ENCODE measurements around the gene C1S. TPM values are rescaled to one million over a fixed set of nuclear protein-coding genes. Genes with fewer than 3 reads are reported as not detected.
A peak's percentile ranks its signal among the peaks of the same experiment; 100 is the strongest.

Gene C1S
- total and polyA plus RNA-seq, 8 donors: 111 to 326 (median 124) TPM

DNA sequence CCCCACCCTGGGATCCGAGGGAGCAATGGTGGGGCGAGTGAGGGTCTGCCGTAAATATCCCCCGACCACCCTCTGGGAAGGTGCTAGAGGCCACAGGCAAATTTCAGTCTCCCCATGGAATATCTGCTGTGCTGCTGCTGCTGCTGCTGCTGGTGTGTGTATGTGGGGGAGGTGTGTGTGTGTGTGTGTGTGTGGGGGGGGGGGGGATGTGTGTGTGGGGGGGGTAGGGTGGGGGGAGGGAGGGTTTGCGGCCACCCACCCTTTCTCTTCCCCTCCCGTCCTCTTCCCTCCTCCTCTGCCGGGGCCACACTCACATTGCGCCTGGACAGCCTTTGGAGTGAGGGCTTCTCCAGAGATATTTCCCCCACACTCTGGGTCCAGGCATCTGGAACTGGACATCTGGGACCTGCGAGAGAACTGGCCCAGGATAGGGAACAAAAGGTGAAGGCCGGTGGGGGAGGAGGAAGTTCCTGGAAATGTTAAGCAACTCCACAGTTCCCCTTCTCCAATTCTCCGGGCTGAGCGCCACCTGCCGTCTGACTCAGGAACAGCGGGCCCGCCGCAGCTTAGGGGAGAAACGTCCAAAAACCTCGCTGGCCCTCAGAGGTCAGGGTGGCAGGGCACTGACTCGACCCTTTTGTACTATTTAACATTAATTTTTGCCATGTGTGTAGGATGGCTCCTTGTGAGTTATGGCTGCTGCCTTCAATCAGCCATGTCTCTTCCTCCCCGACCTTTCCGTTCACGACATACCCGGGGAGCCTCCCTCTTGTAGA lies 48.5 kb downstream of the C1S start, which contains the start of gene C1RL:
Gene C1RL, minus strand, starts transcription at position 419 of the 776 bp plus-strand sequence. Its CDS starts 34 bp downstream, at position 385.
- Histone ChIP-seq H3K36me3 (peaks cover 0 to 6% of the 10 kb centered on the region in 2 donors), H3K4me3 (peak within 1 kb of the TSS; percentile 35 to 70), H3K4me1 (peaks cover 12 to 70% of the 10 kb centered on the region in 2 donors), H3K27ac (peak within 1 kb of the TSS; percentile 90 to 97), H3K27me3 (no peaks in the 10 kb centered on the region), H3K9me3 (no peaks in the 10 kb centered on the region)
- intact Hi-C loops (cut with DNase I): no loop called here
- TF ChIP-seq, protein P1, sequence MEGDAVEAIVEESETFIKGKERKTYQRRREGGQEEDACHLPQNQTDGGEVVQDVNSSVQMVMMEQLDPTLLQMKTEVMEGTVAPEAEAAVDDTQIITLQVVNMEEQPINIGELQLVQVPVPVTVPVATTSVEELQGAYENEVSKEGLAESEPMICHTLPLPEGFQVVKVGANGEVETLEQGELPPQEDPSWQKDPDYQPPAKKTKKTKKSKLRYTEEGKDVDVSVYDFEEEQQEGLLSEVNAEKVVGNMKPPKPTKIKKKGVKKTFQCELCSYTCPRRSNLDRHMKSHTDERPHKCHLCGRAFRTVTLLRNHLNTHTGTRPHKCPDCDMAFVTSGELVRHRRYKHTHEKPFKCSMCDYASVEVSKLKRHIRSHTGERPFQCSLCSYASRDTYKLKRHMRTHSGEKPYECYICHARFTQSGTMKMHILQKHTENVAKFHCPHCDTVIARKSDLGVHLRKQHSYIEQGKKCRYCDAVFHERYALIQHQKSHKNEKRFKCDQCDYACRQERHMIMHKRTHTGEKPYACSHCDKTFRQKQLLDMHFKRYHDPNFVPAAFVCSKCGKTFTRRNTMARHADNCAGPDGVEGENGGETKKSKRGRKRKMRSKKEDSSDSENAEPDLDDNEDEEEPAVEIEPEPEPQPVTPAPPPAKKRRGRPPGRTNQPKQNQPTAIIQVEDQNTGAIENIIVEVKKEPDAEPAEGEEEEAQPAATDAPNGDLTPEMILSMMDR (IDR thresholded peaks at IDR 0.05): peak; percentile 97 to 98
- DNase-seq (peak; percentile 86 to 97 (median 90)), ATAC-seq (peak; percentile 83)

DNA sequence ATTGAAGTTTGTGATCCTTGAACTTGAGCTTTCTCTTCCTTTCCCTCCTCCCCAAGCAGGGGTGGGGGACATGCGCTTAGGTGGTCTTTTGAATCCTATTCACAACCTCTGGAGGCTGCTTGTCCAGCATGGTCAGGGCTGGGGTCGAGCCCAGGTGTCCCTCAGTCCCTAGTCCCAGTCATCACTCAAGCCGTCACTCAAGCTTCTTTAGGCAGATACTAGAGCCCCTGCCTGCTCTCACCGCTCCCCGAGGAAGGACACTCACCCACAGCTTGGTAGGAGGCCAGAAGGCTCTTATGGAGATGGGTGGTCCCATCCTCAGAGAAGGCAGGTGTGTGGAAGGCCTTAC lies 49.0 kb downstream of the C1S start:
- TF ChIP-seq, protein P1 (IDR thresholded peaks at IDR 0.05): no peak
- Histone ChIP-seq H3K27me3 (no peaks in the 10 kb centered on the region), H3K4me1 (peaks cover 12 to 70% of the 10 kb centered on the region in 2 donors), H3K9me3 (no peaks in the 10 kb centered on the region), H3K4me3 (peak overlapping the region; percentile 35 to 70), H3K36me3 (peaks cover 0 to under 1% of the 10 kb centered on the region in 2 donors), H3K27ac (peak overlapping the region; percentile 90 to 97)
- DNase-seq: peak in 1 of 4 donors; percentile 50
- no peak for ATAC-seq
- intact Hi-C loops (cut with DNase I): no loop called here

DNA sequence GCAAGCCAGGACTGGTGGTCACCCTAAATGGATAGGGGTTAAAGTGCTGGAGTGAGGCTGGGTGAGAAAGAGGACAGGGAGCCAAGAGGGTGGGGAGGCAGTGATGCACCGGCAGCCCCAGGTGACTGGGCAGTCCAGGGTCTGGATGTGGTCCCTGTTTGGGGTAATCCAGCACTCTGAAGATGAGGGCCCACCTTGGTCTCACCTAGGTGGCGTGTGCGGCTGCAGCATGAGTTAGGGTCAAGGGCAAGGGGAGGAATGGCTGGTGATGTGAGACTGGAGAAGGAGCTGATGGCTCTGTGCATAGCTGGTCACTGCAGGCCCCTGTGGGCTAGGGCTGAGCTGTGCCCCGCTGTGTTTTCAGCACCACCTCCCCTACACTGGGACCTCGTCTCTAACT lies 50.1 kb downstream of the C1S start:
- Histone ChIP-seq H3K36me3 (peaks cover 0 to 5% of the 10 kb centered on the region in 2 donors), H3K4me3 (no peak overlapping the region), H3K9me3 (no peaks in the 10 kb centered on the region), H3K27ac (no peak overlapping the region), H3K27me3 (no peaks in the 10 kb centered on the region), H3K4me1 (peaks cover 12 to 62% of the 10 kb centered on the region in 2 donors)
- intact Hi-C loops (cut with DNase I): loop anchor here in 1 of 2 donors (10.0 kb wide), 1 partner anchor 156 kb away; the partner anchor contains the start of gene PTPN6
- DNase-seq (peak in 2 of 4 donors; percentile 28 to 44), ATAC-seq (no peak)
- TF ChIP-seq, protein P1 (IDR thresholded peaks at IDR 0.05): no peak

DNA sequence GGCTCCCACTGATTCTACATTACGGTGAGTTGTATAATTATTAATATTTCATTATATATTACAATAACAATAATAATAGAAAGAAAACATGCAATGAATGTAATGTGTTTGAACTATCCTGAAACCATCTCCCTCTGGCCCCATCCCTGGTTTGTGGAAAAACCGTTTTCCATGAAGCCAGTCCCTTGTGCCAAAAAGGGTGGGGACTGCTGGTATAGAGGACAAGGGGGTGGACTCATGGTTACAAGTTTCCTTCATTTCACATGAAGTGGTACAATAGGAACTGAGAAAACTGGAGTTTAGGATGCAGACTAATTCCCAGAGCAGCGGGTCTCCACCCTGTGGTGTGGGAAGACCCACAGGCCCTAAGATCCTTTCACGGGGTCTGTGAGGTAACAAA lies 51.5 kb downstream of the C1S start:
- peaks cover 0 to 11% of the 10 kb centered on the region in 2 donors for H3K36me3 ChIP-seq
- DNase-seq (peak in 1 of 4 donors; percentile 28), ATAC-seq (no peak)
- no peaks in the 10 kb centered on the region for H3K9me3 ChIP-seq
- intact Hi-C loops (cut with DNase I): loop anchor here in 1 of 2 donors (10.0 kb wide), 1 partner anchor 157 kb away; the partner anchor contains the start of gene PTPN6
- no peaks in the 10 kb centered on the region for H3K27me3 ChIP-seq
- TF ChIP-seq, protein P1 (IDR thresholded peaks at IDR 0.05): no peak
- no peak overlapping the region for H3K4me3 ChIP-seq
- no peak overlapping the region for H3K27ac ChIP-seq
- H3K4me1 ChIP-seq: peaks cover 8 to 50% of the 10 kb centered on the region in 2 donors

DNA sequence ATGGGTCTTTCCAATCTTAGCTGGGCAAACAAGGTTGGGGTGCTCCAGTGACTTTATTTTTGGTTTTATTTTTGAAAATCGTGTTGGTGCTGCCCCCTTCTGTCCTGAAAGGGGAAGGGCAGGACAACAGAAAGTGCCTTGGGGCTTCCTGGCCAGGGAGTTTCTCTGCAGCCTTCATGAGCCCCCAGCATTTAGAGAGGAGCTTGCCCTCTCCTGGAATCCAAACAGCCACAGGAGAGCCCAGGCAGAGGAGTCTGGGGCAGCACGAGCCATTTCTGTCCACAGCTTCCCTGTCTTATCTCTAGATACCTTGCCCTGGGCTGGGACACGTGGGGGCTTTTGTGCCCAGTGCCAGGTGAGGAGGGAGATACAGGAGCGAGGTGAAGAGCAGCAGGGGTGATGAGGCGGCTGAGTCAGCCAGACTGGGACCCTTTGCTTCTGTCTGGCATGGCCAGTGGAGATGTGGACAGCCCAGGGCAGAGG lies 52.9 kb downstream of the C1S start:
- Histone ChIP-seq H3K4me1 (peaks cover 3 to 36% of the 10 kb centered on the region in 2 donors), H3K9me3 (no peaks in the 10 kb centered on the region), H3K27ac (no peak overlapping the region), H3K4me3 (no peak overlapping the region), H3K27me3 (no peaks in the 10 kb centered on the region), H3K36me3 (peaks cover 0 to 17% of the 10 kb centered on the region in 2 donors)
- DNase-seq (peak in 2 of 4 donors; percentile 29 to 37), ATAC-seq (peak; percentile 27)
- intact Hi-C loops (cut with DNase I): loop anchor here in 1 of 2 donors (10.0 kb wide), 1 partner anchor 159 kb away; the partner anchor contains the start of gene PTPN6
- TF ChIP-seq, protein P1 (IDR thresholded peaks at IDR 0.05): peak; percentile 80 to 95
